Activated CD8-positive, alpha-beta memory T cell treated with anti-CD3 and anti-CD28 coated beads, Interleukin-2, amount 50 U/mL, for 1 hour (primary cell): Measurements from ENCODE around the gene ATP9A.

ENCODE experiments used
- DNase-seq: peaks from one replicate; pipeline ENCODE4 v3.0.0-alpha.2; 2020; ENCODE audit errors: extremely low read depth

ATP9A gene

DNA sequence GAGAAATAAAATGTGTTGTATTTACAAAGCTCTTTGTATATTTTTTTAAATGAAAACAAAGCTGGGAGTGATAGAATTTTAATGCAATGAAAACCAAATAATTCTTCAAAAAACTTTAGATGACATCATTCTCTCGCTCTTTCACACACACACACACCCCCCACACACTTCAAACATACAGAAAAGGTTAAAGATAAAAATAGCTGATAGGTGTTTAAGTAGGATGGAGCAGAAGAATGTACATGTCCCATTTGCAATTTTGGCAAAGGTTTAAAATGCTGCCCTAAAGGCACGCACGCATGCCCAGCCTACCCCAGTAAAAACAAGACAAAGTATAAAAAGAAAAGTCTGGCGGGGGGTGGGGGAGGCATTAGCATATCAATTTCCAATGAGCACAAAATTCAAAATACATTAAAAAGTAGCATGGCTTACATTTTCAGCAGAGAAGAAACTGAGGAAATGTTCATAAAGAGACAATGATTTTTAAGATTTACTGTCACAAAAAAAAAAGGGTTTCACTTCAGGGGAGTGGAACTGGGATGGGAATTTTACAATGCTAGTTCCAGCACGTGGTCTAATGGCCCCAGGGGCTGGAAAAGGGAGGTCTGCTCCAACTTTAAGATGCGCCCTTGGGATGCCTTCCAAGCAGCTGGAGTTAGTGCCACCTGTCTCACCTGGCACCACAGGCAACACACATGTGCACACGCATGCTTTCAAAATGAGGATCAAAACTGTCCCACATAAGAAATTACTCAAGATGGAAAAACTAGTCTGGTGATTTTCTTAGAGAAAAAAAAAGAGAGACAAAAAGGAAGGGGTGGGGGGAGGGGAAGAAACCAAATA lies 170.6 kb downstream of the ATP9A start:
- DNase-seq, result no peak

DNA sequence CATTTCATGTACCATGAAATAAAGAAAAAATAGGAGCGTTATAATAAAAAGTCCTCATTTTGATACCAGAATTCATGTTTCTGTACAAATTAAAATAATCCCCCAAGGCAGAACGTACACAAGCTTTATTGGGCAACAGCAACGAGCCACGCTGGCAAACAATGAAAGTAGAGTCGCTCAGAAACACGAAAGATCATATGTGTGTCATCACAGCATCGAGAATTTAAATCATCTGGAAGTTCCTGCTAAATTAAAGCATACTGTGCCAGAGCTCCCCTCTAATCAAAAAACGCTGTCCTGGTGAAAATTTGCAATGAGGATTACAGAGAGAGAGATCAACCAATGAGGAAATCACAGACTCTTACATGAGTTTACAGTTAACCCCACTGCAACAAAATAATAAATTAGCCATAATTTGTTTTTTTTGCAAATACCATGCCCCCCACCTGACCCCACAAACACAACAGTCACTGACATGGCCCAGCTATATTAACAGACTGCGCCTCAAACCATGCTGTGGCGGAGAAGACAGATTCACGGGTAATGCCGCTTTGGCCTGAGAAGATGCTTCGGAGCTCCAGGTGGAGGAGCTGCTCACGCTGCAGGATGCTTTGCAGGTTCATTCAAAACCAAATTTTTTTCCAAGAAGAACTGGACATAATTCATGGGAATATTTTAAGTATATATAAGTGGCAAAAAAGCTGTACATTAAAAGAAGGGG lies 171.4 kb downstream of the ATP9A start:
- no peak for DNase-seq

DNA sequence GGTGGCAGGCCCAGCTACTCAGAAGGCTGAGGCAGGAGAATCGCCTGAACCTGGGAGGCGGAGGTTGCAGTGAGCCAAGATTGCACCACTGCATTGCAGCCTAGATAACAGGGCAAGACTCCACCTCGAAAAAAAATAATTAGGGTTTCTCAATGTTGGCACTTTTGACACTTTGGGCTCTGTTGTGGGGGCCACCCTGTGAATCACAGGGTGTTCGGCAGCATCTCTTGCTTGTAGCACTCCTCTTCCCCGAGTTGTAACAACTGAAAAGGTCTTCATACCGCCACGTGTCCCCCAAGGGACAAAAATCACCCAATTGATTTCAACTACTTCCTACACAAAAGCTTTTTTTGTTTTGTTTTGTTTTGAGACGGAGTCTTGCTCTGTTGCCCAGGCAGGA lies 172.4 kb downstream of the ATP9A start:
- no peak for DNase-seq

DNA sequence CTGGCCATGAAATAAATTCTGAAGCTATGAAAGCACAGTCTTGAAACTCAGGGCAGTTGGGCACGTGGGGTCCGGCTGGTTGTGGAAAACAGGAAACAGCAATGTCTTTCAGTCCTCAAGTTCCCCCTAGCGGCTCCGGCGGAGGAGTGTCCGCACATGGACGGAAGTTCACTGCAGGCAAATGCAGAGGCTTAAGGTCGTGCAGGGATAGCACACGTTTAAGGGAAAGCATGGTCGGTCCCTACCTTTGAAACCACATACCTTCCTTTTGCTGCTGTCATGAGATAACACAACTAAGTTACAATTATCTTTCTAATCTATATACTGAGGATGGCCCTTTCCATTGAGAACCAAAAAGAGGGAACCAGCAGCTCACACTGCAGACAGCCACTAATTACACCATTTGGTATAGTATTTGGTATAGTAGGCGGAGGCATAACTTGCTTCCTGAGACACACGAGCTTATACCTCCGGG lies 173.1 kb downstream of the ATP9A start:
- peak; percentile 29 for DNase-seq

DNA sequence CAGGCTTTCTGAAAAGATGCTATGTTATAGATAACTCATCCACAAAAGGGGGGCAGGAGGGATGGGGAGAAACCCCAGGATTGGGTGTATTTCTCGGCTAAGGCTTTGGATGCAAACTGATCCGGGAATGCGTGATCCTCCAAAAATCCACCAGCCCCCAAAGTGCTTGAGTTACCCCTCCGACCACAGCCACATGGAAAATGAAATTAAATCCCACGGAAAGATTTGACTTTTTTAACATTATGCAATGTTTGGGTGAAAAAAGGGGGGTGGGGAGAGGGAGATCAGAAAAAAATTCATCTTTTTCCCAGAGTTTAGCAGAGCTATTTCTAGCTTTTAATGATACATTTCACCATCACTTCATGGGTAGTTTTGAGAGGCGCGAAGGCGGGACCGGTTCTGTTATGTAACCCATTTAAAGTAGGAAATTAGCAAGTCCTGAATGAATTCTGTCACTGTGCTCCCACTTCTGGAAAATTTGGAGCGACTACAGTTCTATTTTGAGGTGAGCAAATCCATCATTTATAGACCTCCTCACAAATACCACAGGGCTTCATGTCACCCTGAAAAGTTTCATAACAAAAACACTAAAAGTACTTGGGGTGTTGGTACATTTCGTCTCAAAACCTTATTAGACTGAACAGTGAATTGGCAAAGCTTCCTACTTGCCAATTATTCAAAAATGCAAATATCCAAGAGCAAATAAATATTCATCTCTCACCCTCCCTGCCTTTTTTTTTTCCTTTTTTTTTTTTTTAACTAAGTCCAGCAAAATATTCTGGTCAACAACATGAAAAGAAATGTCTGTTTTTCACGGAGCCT lies 173.7 kb downstream of the ATP9A start:
- DNase-seq, result no peak

DNA sequence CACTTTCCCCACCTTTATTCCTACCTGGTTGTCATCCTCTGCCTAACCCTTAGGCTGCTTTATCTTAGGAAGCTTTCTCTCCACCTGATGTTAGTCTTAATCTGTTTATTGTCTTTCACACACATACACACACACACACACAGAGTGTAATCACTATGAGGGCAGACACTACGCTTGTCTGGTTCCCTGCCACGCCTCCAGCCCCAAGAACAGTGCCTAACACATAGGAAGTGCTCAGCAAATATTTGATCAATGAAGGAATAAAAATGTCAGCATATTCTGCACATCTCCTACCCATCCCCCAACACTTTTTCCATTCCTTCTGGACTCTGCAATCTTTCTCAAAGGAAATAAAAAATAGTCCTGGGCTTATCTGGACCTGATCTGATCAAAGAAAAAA lies 174.6 kb downstream of the ATP9A start:
- no peak for DNase-seq

DNA sequence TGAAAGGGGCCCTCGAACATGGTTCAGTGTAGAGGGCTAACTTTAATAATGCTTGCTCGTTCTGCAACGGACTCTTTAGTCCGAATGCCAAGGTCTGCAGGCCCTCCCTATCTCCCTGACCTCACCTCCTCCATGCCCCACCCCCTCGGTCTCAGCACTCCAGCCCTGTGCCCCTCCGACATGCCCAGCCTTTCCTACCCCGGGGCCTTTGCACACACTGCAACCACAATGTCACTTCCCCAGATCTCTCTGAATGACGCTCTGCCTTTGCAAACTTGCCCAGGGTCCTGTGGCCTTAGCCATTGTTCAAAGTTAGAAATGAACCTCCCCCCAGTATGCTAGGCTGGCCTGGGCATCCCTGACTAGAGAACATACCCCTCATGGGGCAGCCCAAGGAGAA lies 175.6 kb downstream of the ATP9A start:
- DNase-seq, result no peak

DNA sequence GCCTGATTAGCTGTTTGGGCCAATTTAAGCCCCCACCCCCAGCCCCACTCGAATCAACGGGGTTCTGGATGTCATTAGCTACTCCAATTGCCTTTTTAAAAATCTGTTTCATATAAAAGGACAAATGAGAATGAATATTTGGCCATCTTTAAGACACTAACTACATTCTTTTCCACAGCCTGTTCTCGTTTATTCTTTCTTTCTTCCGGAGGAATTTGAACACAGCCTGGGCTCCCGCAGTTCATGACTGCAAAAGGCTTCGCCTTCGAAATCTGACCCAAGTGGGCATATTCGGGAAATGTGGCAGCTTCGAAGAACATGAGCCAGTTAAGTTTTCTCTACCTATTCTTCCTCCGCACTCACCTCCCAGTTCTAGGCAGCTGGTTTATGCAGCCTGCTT lies 176.3 kb downstream of the ATP9A start:
- no peak for DNase-seq

DNA sequence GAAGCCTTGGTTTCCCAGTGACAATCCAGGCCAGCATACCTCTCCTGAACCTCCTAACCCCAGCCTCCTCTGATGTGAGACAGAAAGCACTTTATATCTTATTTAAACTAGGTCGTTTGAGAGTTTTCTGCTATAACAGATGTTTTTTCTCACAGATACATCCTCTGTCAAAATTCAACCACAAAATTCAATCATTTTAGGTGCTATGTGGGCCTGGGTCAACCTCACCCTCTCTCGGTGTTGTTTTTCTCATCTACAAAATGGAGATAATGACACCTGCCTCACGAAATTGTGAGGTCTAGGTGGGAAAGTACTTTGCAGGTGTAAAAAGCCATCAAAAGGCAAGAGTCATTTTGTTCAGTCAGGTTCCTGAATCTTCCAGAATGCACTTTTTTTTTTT lies 179.4 kb downstream of the ATP9A start:
- no peak for DNase-seq

DNA sequence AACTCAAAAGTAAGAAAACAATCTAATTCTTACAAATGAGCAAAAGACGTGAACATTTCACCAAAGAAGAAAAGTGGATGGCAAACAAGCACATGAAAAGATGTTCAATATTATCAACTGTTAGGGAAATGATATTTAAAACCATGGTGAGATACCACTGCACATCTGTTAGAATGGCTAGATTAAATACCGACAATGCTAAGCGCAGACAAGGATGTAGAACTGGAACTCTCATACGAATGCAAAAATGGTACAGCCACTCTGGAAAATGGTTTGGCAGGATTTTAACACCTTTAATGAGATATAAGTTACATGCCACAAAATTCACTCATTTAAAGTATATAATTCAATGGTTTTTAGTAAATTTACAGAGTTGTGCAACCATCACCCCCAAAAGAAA lies 181.0 kb downstream of the ATP9A start:
- DNase-seq, result no peak

DNA sequence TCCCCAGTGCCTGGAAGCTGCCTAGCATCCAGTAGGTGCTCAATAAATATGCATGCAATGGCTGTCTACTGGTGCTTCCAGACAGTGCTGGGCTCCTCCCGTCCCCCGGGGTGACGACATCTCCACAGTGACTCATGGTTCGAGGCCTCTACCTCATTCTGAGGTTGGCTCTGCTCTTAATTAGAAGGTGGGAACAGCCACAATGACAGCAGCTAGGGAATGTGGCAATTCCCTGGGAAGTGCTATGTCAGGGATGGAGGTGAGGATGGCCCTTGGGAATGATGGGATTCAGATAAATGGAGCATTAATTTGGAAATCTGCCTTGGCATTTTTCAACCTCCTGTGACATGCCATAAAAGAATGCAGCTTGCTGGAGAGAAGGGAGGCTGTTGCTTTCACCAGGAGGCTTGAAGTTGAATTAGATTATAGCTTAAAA lies 182.2 kb downstream of the ATP9A start:
- no peak for DNase-seq

DNA sequence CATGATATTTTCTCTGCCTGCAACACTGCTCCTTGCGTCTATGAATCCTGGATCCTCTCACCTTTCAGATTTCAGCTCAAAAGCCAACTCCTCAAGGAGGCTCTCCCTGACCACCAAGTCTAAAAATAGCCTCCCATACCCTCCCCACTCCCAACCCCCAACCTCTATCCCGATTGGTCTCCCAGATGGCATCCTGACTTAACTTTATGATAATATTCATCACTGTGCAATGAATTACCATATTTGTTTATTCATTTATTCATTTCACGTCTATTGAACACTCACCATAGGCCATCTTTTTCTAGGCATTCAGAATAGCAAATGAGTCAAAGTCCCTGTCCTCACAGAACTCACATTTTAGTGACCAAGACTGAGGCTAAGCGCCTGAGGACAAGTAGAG lies 183.0 kb downstream of the ATP9A start:
- no peak for DNase-seq

DNA sequence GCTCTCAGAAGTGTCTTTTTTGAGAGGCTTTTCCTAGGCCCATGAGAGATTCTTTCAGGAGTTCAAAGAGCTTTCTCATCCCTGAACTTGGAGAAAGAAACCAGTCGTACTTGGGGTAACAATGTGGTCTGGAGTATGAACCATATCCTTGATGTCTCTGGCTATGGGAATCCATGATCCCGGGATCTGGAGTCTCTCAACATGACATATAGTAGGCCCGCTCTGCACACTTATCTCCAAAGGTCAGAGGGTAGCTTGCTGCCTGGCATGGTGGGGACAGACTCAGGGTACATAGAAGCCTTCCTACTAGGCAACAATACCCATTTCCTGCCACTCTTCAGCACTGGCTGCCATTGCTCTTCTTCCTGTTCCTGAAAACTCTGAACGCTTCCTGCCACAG lies 183.5 kb downstream of the ATP9A start:
- no peak for DNase-seq

DNA sequence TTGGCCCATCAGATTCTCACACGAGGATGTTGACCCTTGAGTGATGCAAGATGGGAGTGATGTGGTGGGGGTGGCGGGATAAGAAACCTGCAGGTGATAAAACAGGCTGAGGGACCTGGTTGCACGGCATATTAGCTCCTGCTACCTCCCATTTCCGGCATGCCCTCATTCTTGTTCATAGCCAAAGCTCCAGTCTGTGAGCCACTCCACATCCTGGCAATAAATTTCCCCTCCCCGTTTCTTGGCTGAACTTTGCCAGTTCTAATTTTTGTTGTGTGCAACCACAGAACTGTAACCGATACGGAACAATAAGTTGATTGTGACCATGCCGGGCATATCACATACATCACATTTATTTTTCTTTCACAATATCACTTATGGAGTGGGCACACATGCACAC lies 184.1 kb downstream of the ATP9A start:
- no peak for DNase-seq

DNA sequence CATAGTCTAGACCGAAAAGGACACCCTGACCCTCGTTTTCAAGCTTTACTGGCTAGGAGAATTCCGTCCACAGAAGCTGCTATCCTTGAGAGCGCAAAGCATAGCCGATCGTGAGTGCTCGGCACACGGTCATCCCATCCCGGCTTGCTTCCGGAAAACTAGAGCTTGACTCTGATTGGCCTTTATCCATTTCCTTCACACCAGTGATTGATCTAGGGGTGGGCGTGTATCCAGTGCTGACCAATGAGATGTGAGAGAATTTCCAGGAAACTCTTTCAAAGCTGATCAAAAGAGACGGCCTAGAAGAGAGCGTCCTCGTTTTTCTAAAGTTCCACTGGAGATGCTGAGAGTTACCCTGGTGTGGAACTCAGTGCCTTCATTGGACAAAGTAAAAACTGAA lies 184.7 kb downstream of the ATP9A start:
- no peak for DNase-seq

DNA sequence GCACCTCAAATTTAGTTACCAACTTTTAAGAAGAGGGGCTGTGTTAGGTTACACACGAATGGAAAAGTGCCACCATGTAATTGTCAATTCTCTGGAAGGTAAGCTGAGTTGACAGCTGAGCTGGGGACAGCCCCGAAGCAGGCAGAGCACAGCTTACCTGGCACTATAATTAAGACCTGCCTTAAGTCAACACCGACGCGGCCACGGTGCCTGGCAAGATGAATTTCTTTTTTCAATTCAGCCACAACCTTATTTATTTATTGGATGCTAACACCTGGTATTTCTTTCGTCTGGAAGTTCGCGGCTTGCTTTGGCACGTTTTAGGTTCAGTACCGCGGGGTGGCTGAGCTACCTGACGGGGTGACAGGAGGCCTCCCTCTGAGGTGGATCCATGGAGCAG lies 185.1 kb downstream of the ATP9A start:
- no peak for DNase-seq

DNA sequence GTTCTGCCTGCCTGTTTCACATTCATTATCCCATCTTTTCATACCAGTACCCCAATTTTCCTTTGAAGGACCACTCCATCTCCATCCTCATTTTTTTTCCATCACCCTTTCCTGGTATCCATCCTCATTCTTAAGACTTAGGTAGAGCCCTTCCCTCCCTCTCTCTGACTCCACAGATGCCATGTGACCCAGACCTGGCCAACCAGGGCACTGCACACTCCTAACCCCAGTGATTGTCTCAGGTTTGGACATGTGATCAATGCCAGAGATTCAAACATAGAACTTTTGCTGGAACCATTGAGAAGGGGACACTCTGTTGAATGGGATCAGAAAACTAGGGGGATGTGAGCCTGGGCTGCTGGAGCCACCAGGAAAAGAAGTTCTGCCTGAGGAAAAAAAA lies 186.6 kb downstream of the ATP9A start:
- DNase-seq, result no peak

DNA sequence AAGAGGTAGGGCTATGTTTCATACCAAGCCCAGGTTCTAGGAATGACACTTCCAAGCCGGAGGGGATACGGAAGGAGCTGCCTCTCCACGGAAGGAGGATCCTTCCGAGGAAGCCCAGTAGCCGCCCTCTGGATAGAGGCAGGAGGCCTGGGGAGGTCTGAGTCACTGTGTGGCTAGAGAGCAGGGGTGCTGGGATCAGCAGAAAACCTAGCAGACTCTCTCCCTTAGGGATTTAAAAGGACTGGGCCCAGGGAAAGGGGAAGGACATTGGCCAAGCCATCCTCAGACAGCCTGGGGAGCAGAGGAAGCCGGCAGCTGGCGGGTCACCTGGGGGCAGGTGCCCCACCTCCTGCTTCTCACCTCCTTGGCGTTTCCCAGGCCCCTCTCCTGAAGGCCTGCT lies 189.1 kb downstream of the ATP9A start:
- no peak for DNase-seq

DNA sequence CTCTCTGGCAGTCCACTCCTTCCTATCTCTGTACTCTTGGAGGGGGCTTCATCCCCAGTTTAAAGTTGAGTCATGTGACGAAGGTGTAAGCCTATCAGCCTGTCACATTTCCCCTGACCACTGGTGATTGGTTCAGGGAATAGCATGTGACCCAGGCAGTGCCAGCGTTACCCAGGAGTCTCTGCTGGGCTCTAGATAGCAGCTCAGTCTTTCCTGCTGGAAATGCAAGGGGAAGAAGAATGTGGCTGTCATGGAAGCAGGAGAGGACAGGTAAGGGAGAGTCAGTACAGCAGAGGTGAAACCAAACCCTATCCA lies 190.1 kb downstream of the ATP9A start:
- DNase-seq, result no peak

DNA sequence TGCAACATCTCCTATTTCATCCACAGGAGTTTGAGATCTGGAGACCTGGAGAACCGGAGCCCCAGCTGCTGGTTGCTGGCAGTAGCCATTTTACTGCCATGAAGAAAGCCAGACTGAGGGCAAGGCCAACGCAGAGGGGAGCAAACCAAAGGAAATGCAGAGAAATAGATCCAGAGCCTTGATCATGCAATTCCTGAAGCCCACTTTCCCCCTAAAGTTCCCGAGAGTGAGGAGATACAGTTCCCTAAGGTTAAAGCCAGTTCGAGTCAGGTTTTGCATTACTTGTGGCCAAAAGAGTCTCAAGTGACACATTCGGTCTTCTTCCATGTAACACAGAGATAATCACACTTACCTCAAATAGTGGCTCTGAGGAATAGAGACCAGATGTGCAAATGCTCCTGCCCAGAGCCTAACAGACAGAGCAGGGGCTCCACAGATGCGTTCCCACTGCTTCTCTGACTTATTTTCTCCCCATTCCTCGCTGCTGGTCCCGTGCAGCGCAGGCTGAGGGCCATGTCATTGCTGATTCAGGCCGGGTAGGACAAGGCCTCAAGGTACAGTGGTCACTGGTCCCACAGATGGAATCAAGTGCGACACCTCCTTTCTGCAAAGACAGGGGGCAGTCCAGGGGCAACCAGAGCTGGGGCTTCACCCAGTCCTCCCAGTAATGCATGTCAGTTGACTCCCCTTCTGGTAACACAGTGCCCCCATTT lies 190.6 kb downstream of the ATP9A start:
- no peak for DNase-seq

DNA sequence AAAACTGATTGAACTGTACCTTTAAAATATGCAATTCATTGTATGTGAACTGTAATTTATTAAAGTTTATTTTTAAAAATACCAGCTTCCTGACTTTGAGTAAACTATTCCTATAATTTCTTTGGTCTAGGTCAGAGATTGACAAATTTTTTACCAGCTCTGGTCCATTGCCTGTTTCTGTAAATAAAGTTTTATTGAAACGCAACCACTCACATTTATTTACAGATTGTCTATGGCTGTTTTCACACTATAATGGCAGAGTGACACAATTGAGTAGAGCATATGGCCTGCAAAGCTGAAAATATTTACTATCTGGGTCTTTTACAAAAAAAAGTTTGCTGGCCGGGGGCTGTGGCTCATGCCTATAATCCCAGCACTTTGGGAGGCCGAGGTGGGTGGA lies 192.7 kb downstream of the ATP9A start:
- DNase-seq, result no peak
